Common myeloid progenitor, CD34-positive (primary cell): ENCODE results near the gene CPEB3.

Experiments
- CTCF ChIA-PET: fragments of 350-600 bp; sonication (Branson Sonifier 250); formaldehyde crosslinking; loops from one replicate; lab custom pipeline; 2021; ENCODE audit warnings: antibody characterized with exemption; lab: Charles Lee
- POLR2A ChIA-PET: fragments of 350-600 bp; sonication (Branson Sonifier 250); formaldehyde crosslinking; loops from one replicate; lab custom pipeline; 2021; ENCODE audit warnings: antibody characterized with exemption; lab: Charles Lee
- DNase-seq, 3 donors: peaks; one replicate each; pipeline versions ENCODE4 v3.0.0 to v3.0.0-alpha.2; 2013
- H3K27ac ChIP-seq, 2 experiments: 1 replicate in 1 of 2; 2 replicates in 1 of 2; pipeline ENCODE4 v1.7.0; 2013; ENCODE audit warnings: inconsistent platforms in 2 of 2, low read length in 2 of 2, mild to moderate bottlenecking in 2 of 2, low read depth in 1 of 2, moderate library complexity in 1 of 2; ENCODE audit not compliant: severe bottlenecking in 2 of 2, insufficient read depth in 1 of 2, poor library complexity in 1 of 2
- H3K27me3 ChIP-seq, 5 experiments: replicated peaks in 2 of 5; 1 replicate in 3 of 5; 2 replicates in 2 of 5; pipeline versions ENCODE4 v1.6.1 to v1.7.0; 2013; ENCODE audit warnings: low read length in 4 of 5, mild to moderate bottlenecking in 2 of 5, moderate library complexity in 2 of 5, inconsistent platforms in 1 of 5; ENCODE audit not compliant: insufficient read depth in 5 of 5, control insufficient read depth in 4 of 5
- H3K36me3 ChIP-seq, 4 experiments: 1 replicate in 2 of 4; 2 replicates in 2 of 4; pipeline versions ENCODE4 v1.6.1 to v1.7.0; 2013; ENCODE audit warnings: low read length in 3 of 4, control low read depth in 1 of 4, mild to moderate bottlenecking in 1 of 4; ENCODE audit not compliant: control insufficient read depth in 4 of 4, insufficient read depth in 4 of 4
- H3K4me1 ChIP-seq, 4 experiments: 1 replicate in 3 of 4; 2 replicates in 1 of 4; pipeline versions ENCODE4 v1.6.1 to v1.7.1; 2013; ENCODE audit warnings: low read length in 3 of 4, mild to moderate bottlenecking in 3 of 4, control low read depth in 1 of 4, inconsistent platforms in 1 of 4, moderate library complexity in 1 of 4; ENCODE audit not compliant: control insufficient read depth in 4 of 4, insufficient read depth in 4 of 4; ENCODE audit errors: control extremely low read depth in 1 of 4
- H3K4me3 ChIP-seq, 7 experiments: 1 replicate in 4 of 7; 2 replicates in 3 of 7; pipeline versions ENCODE4 v1.5.1 to v1.7.0; 2013; ENCODE audit warnings: mild to moderate bottlenecking in 7 of 7, low read length in 6 of 7, moderate library complexity in 6 of 7, inconsistent platforms in 2 of 7, low read depth in 2 of 7, control low read depth in 1 of 7; ENCODE audit not compliant: insufficient read depth in 4 of 7, control insufficient read depth in 1 of 7; ENCODE audit errors: extremely low read depth in 1 of 7
- H3K9me3 ChIP-seq, 5 experiments: 1 replicate in 4 of 5; 2 replicates in 1 of 5; pipeline versions ENCODE4 v1.6.1 to v1.7.1; 2013; ENCODE audit warnings: low read length in 4 of 5, mild to moderate bottlenecking in 2 of 5, inconsistent platforms in 1 of 5, low read depth in 1 of 5, moderate library complexity in 1 of 5; ENCODE audit not compliant: control insufficient read depth in 4 of 5, insufficient read depth in 2 of 5; ENCODE audit errors: control extremely low read depth in 1 of 5
- WGBS: methylation state at CpG from one replicate; pipeline ENCODE4 v1.1.5; 2013; ENCODE audit not compliant: insufficient coverage; 5-methylcytosine and 5-hydroxymethylcytosine counted together

The CPEB3 gene

DNA sequence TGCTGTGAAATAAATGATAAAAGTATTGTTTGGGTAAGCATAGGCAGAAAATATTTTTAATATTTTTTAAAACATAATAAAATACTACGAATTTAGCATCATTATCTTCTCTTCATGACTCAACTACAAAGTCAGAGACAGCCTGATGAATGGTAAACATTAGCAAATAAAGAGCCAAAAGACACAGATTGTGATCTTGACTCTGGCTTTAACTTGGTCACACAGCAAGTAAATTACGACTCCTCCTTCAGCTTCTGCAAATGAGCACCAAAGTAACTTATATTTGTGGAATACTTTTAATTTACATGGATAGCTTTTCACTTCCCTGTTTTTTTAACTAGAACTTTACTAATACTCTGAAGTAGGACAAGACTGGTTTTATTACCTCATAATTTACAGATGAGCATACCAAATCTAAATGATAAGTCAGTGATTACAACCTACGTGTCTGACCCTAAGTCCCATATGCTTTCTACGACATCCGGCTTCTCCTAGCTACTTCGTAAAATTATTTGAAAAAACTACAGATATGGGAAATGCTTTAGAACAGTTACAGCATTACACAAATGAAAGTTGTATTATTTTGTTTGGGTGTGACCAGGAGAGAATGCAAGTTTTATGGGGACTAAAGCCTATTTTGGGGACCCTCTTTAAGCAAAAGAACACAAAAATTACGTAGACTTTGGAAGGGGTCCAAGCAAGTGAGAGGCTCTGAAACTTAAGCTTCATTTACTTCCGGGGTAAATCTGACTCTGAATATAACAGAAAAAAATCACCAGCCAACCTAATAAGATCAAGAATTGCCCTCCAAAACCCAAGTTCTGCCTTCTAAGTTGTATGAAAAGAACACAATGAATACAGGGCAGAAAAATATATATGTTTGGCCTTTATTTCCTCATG lies 133.8 kb downstream of the CPEB3 start:
- H3K4me1 ChIP-seq, result peaks cover 0 to 3% (median 1%) of the 10 kb centered on the region in 4 experiments
- POLR2A ChIA-PET, result no interaction called here
- H3K4me3 ChIP-seq, result no peak overlapping the region
- no peaks in the 10 kb centered on the region for H3K27me3 ChIP-seq
- no peaks in the 10 kb centered on the region for H3K9me3 ChIP-seq
- no peak overlapping the region for H3K27ac ChIP-seq
- DNase-seq, result no peak
- 100% methylated on average over 2 of the region's 8 CpGs for WGBS
- H3K36me3 ChIP-seq, result no peaks in the 10 kb centered on the region
- CTCF ChIA-PET, result no interaction called here

DNA sequence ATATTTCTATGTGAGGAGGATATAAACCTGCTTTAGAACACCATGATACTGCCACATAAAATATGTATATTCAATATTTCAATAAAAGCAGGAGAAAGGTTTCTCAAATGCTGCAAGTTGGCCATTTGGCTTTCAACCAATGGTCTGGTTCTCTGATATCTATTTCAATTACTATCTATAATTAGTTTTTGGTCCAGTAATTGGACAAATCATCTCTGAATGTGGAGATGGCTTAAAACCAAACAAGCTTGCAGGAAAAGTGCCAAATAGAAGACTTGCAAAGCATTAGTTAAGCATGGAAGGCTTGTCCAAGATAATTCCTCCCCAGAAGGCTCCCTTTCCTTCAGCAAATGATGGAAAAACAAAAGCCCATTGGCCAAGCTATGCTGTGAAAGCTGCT lies 140.1 kb downstream of the CPEB3 start:
- DNase-seq, result no peak
- H3K4me1 ChIP-seq, result peaks cover 0 to 4% (median 0%) of the 10 kb centered on the region in 4 experiments
- H3K4me3 ChIP-seq, result no peak overlapping the region
- CTCF ChIA-PET, result no interaction called here
- no peak overlapping the region for H3K27ac ChIP-seq
- POLR2A ChIA-PET, result no interaction called here
- H3K27me3 ChIP-seq, result no peaks in the 10 kb centered on the region
- H3K9me3 ChIP-seq, result no peaks in the 10 kb centered on the region
- no peaks in the 10 kb centered on the region for H3K36me3 ChIP-seq

DNA sequence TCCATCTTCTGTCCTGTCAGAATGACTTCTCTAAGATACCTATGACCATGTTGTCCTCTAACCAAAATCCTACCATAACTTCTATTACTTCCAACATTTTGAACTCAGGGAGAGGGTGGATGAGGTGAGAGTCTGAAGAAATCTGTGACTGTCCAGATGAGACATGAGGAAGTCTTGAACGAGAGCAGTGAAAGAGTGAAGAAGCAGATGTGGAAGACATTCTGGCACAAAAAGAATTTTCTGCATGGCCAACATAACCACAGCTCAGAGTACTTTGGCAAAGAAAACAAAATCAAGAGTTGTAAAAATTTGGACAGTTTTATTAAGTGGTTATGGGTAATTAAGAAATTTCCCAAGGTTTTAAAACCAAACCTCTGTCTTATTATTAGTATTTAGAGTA lies 141.6 kb downstream of the CPEB3 start:
- DNase-seq, result no peak
- no peak overlapping the region for H3K27ac ChIP-seq
- peaks cover 0 to 4% (median 0%) of the 10 kb centered on the region in 4 experiments for H3K4me1 ChIP-seq
- ChIA-PET CTCF (no interaction called here), POLR2A (no interaction called here)
- no peaks in the 10 kb centered on the region for H3K9me3 ChIP-seq
- no peaks in the 10 kb centered on the region for H3K27me3 ChIP-seq
- no peaks in the 10 kb centered on the region for H3K36me3 ChIP-seq
- H3K4me3 ChIP-seq, result no peak overlapping the region
- WGBS, result 80% methylated on average over 1 of the region's 1 CpG

GRCh38 chr10:92146781-92147180 lies 144.1 kb downstream of the CPEB3 start:
- Histone ChIP-seq H3K9me3 (no peaks in the 10 kb centered on the region), H3K4me1 (peaks cover 4 to 13% (median 6%) of the 10 kb centered on the region in 4 experiments), H3K27me3 (no peaks in the 10 kb centered on the region), H3K36me3 (no peaks in the 10 kb centered on the region), H3K4me3 (no peak overlapping the region), H3K27ac (no peak overlapping the region)
- ChIA-PET POLR2A (no interaction called here), CTCF (no interaction called here)
- 94% methylated on average over 5 of the region's 6 CpGs for WGBS
- DNase-seq, result no peak

GRCh38 chr10:92146107-92146506 lies 144.8 kb downstream of the CPEB3 start:
- H3K9me3 ChIP-seq, result no peaks in the 10 kb centered on the region
- no peaks in the 10 kb centered on the region for H3K27me3 ChIP-seq
- POLR2A ChIA-PET, result no interaction called here
- DNase-seq, result no peak
- H3K4me3 ChIP-seq, result no peak overlapping the region
- H3K36me3 ChIP-seq, result no peaks in the 10 kb centered on the region
- H3K4me1 ChIP-seq, result peaks cover 4 to 14% (median 6%) of the 10 kb centered on the region in 4 experiments
- whole genome bisulfite sequencing, result no CpG with 5 or more reads among the region's 1 CpG
- CTCF ChIA-PET, result interaction anchor here (1.1 kb wide), 1 partner anchor 15 kb away, joined by 3 read pairs; no protein-coding TSS in a partner anchor
- no peak overlapping the region for H3K27ac ChIP-seq

GRCh38 chr10:92142949-92143348 lies 147.9 kb downstream of the CPEB3 start:
- Histone ChIP-seq H3K36me3 (peaks cover 0 to 1% (median 0%) of the 10 kb centered on the region in 4 experiments), H3K9me3 (no peaks in the 10 kb centered on the region), H3K27ac (no peak overlapping the region), H3K4me3 (no peak overlapping the region), H3K27me3 (no peaks in the 10 kb centered on the region), H3K4me1 (peaks cover 4 to 14% (median 6%) of the 10 kb centered on the region in 4 experiments)
- DNase-seq, result no peak
- WGBS, result no CpG with 5 or more reads among the region's 3 CpGs
- ChIA-PET POLR2A (no interaction called here), CTCF (interaction anchor here (1.1 kb wide), 1 partner anchor 12 kb away, joined by 3 read pairs; no protein-coding TSS in a partner anchor)

GRCh38 chr10:92142512-92142911 lies 148.4 kb downstream of the CPEB3 start:
- Histone ChIP-seq H3K9me3 (no peaks in the 10 kb centered on the region), H3K4me1 (peaks cover 4 to 14% (median 6%) of the 10 kb centered on the region in 4 experiments), H3K4me3 (no peak overlapping the region), H3K36me3 (peaks cover 0 to 3% (median 0%) of the 10 kb centered on the region in 4 experiments), H3K27ac (no peak overlapping the region), H3K27me3 (no peaks in the 10 kb centered on the region)
- POLR2A ChIA-PET, result no interaction called here
- CTCF ChIA-PET, result interaction anchor here (1.1 kb wide), 1 partner anchor 12 kb away, joined by 3 read pairs; no protein-coding TSS in a partner anchor
- peak in 1 of 3 donors; percentile 42 for DNase-seq
- no CpG with 5 or more reads among the region's 1 CpG for WGBS
